ENCODE measurements around the gene DDX51.

The DDX51 gene

DNA sequence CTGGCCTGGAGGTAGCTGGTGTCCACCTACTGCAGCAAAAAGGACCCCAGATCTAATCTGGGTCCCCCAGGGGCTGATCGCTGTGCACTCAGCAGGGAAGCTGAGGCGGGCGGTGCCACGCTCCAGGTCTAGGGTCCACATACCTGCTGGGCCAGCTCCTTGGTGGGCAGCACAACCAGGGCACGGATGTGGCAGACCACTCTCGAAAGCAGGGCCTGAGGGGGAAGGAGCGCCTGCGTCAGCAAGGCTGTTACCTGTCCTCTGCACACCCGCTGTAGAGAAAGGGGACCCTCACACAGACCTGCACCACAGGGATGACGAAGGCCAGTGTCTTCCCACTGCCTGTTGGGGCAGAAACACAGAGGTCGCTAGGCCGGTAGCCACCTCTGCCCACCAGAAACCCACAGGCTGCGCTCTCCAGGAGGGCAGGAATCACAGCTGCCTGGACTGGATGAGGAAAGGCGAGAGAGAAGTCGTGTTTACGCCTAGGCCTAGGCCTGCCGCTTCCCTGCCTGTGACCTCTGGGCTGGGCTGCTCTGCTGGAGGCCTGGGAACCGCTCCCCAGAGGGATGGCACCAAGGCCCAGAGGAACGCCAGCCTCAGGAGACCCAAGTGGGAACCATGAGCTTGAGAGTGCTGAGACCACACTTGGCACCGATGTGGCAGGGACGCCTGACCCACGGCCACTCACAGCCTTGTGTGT is 2.0 kb downstream of the DDX51 start:
- Histone ChIP-seq H3K36me3 (ENCODE audit: control insufficient read depth in 4 of 4, insufficient read depth in 4 of 4, low read length in 3 of 4) (peaks cover 11 to 54% (median 42%) of the 10 kb centered on the region in 4 experiments), H3K4me1 (ENCODE audit: control extremely low read depth in 1 of 4, control insufficient read depth in 4 of 4, insufficient read depth in 4 of 4, low read length in 3 of 4) (peaks cover 0 to 23% (median 22%) of the 10 kb centered on the region in 4 experiments), H3K9me3 (ENCODE audit: control extremely low read depth in 1 of 5, control insufficient read depth in 4 of 5, insufficient read depth in 2 of 5, low read depth in 1 of 5, low read length in 4 of 5) (no peaks in the 10 kb centered on the region), H3K4me3 (ENCODE audit: control insufficient read depth in 1 of 7, extremely low read depth in 1 of 7, insufficient read depth in 4 of 7, low read depth in 2 of 7, low read length in 6 of 7) (peak overlapping the region in 1 of 7 experiments; percentile 68), H3K27ac (ENCODE audit: insufficient read depth in 1 of 2, low read depth in 1 of 2, low read length in 2 of 2, poor library complexity in 1 of 2, severe bottlenecking in 2 of 2) (no peak overlapping the region), H3K27me3 (replicated peaks in 2 of 5; ENCODE audit: control insufficient read depth in 4 of 5, insufficient read depth in 5 of 5, low read length in 4 of 5) (no peaks in the 10 kb centered on the region)
- ChIA-PET CTCF (interaction anchor here (1.4 kb wide), 1 partner anchor 17 kb away, joined by 3 read pairs; no protein-coding TSS in a partner anchor), POLR2A (no interaction called here)
- 95% methylated on average over 17 of the region's 22 CpGs for WGBS (ENCODE audit: insufficient coverage)
- no peak for DNase-seq

GRCh38 chr12:132140918-132141841 is 2.9 kb downstream of the DDX51 start:
- peaks cover 0 to 23% (median 22%) of the 10 kb centered on the region in 4 experiments for H3K4me1 ChIP-seq (ENCODE audit: control extremely low read depth in 1 of 4, control insufficient read depth in 4 of 4, insufficient read depth in 4 of 4, low read length in 3 of 4)
- WGBS (ENCODE audit: insufficient coverage), result 96% methylated on average over 33 of the region's 38 CpGs
- H3K27ac ChIP-seq (ENCODE audit: insufficient read depth in 1 of 2, low read depth in 1 of 2, low read length in 2 of 2, poor library complexity in 1 of 2, severe bottlenecking in 2 of 2), result no peak overlapping the region
- ChIA-PET CTCF (interaction anchor here (1.4 kb wide), 1 partner anchor 16 kb away, joined by 3 read pairs; no protein-coding TSS in a partner anchor), POLR2A (no interaction called here)
- H3K27me3 ChIP-seq (replicated peaks in 2 of 5; ENCODE audit: control insufficient read depth in 4 of 5, insufficient read depth in 5 of 5, low read length in 4 of 5), result no peaks in the 10 kb centered on the region
- peaks cover 11 to 47% (median 38%) of the 10 kb centered on the region in 4 experiments for H3K36me3 ChIP-seq (ENCODE audit: control insufficient read depth in 4 of 4, insufficient read depth in 4 of 4, low read length in 3 of 4)
- H3K4me3 ChIP-seq (ENCODE audit: control insufficient read depth in 1 of 7, extremely low read depth in 1 of 7, insufficient read depth in 4 of 7, low read depth in 2 of 7, low read length in 6 of 7), result no peak overlapping the region
- DNase-seq, result no peak
- no peaks in the 10 kb centered on the region for H3K9me3 ChIP-seq (ENCODE audit: control extremely low read depth in 1 of 5, control insufficient read depth in 4 of 5, insufficient read depth in 2 of 5, low read depth in 1 of 5, low read length in 4 of 5)

DNA sequence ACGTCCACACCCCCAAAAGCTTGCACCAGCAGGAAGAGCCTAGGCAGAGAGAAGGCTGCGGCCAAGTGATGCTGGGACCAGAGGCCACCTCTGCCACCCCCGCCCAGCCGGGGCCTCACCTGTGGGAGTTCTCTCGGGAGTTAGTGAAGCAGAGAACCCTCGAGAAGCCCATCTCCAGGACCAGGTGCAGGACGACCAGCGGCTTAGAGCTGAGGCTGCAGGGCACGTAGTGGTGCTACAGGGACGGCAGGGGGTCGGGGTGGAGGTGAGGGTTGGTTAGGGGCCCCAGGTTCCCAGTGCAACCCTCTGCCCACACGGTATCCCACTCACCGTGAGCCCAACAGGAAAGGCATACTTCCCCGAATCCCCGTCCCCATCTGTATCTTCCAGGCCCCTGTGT is 3.6 kb downstream of the DDX51 start:
- CTCF ChIA-PET, result no interaction called here
- H3K4me3 ChIP-seq (ENCODE audit: control insufficient read depth in 1 of 7, extremely low read depth in 1 of 7, insufficient read depth in 4 of 7, low read depth in 2 of 7, low read length in 6 of 7), result no peak overlapping the region
- H3K27me3 ChIP-seq (replicated peaks in 2 of 5; ENCODE audit: control insufficient read depth in 4 of 5, insufficient read depth in 5 of 5, low read length in 4 of 5), result no peaks in the 10 kb centered on the region
- H3K9me3 ChIP-seq (ENCODE audit: control extremely low read depth in 1 of 5, control insufficient read depth in 4 of 5, insufficient read depth in 2 of 5, low read depth in 1 of 5, low read length in 4 of 5), result no peaks in the 10 kb centered on the region
- H3K36me3 ChIP-seq (ENCODE audit: control insufficient read depth in 4 of 4, insufficient read depth in 4 of 4, low read length in 3 of 4), result peaks cover 11 to 42% (median 37%) of the 10 kb centered on the region in 4 experiments
- no peak overlapping the region for H3K27ac ChIP-seq (ENCODE audit: insufficient read depth in 1 of 2, low read depth in 1 of 2, low read length in 2 of 2, poor library complexity in 1 of 2, severe bottlenecking in 2 of 2)
- POLR2A ChIA-PET, result no interaction called here
- peaks cover 0 to 22% (median 20%) of the 10 kb centered on the region in 4 experiments for H3K4me1 ChIP-seq (ENCODE audit: control extremely low read depth in 1 of 4, control insufficient read depth in 4 of 4, insufficient read depth in 4 of 4, low read length in 3 of 4)
- DNase-seq, result no peak
- WGBS (ENCODE audit: insufficient coverage), result 93% methylated on average over 15 of the region's 15 CpGs

GRCh38 chr12:132139912-132140311 is 4.2 kb downstream of the DDX51 start:
- Histone ChIP-seq H3K27me3 (replicated peaks in 2 of 5; ENCODE audit: control insufficient read depth in 4 of 5, insufficient read depth in 5 of 5, low read length in 4 of 5) (no peaks in the 10 kb centered on the region), H3K9me3 (ENCODE audit: control extremely low read depth in 1 of 5, control insufficient read depth in 4 of 5, insufficient read depth in 2 of 5, low read depth in 1 of 5, low read length in 4 of 5) (no peaks in the 10 kb centered on the region), H3K4me3 (ENCODE audit: control insufficient read depth in 1 of 7, extremely low read depth in 1 of 7, insufficient read depth in 4 of 7, low read depth in 2 of 7, low read length in 6 of 7) (no peak overlapping the region), H3K27ac (ENCODE audit: insufficient read depth in 1 of 2, low read depth in 1 of 2, low read length in 2 of 2, poor library complexity in 1 of 2, severe bottlenecking in 2 of 2) (no peak overlapping the region), H3K4me1 (ENCODE audit: control extremely low read depth in 1 of 4, control insufficient read depth in 4 of 4, insufficient read depth in 4 of 4, low read length in 3 of 4) (peaks cover 0 to 16% (median 14%) of the 10 kb centered on the region in 4 experiments), H3K36me3 (ENCODE audit: control insufficient read depth in 4 of 4, insufficient read depth in 4 of 4, low read length in 3 of 4) (peaks cover 11 to 42% (median 36%) of the 10 kb centered on the region in 4 experiments)
- CTCF ChIA-PET, result no interaction called here
- no peak for DNase-seq
- POLR2A ChIA-PET, result no interaction called here
- WGBS (ENCODE audit: insufficient coverage), result 98% methylated on average over 27 of the region's 27 CpGs

DNA sequence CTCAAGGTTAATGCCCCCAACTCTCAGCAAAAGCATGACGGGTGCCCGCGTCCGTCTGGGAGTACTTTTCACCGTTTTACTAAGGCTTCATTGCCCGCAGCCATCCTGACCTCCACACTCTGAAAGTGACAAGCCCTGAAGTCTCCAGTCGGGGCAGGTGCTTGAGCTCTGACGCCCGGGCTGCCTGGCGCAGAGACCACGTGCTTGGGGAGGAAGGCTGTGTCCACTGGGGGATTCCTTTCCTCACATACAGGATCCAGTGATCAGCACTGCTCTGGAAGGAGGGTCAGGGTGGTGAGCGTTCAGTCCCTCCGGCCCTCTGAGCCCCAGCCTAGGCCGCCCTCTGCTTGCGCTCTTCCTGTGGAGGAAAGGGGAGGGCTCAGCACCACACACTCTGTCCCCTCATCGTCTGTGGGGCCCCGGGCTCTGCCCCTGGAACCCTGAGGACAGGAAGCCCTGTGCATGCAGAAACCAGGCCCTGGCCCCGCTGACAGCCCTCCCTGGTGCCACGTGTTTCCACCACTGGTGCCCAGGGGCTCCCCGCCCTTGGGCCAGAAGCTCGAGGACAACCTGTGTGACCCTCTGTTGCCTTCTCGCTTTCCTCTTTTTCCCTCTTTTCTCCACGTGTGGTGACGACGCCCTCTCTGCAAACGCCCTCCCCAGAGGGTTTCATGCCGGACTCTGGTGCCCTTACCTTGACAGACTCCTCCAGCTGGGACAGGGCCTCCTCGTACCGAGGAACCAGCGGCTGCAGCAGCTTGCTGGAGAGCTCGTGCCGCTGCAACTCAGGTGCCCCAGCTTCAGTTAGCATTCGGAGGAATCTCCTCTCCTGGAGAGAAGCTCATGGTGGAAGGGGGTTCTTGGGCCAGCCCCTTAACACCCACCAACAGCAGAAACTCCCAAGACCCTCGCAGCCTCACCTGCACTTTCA is 4.9 kb downstream of the DDX51 start:
- no peak overlapping the region for H3K4me3 ChIP-seq (ENCODE audit: control insufficient read depth in 1 of 7, extremely low read depth in 1 of 7, insufficient read depth in 4 of 7, low read depth in 2 of 7, low read length in 6 of 7)
- H3K4me1 ChIP-seq (ENCODE audit: control extremely low read depth in 1 of 4, control insufficient read depth in 4 of 4, insufficient read depth in 4 of 4, low read length in 3 of 4), result peaks cover 0 to 13% (median 11%) of the 10 kb centered on the region in 4 experiments
- H3K27ac ChIP-seq (ENCODE audit: insufficient read depth in 1 of 2, low read depth in 1 of 2, low read length in 2 of 2, poor library complexity in 1 of 2, severe bottlenecking in 2 of 2), result no peak overlapping the region
- no peak for DNase-seq
- ChIA-PET CTCF (interaction anchor here (0.9 kb wide), 1 partner anchor 367 kb away, joined by 3 read pairs; no protein-coding TSS in a partner anchor), POLR2A (no interaction called here)
- WGBS (ENCODE audit: insufficient coverage), result 93% methylated on average over 31 of the region's 34 CpGs
- peaks cover 11 to 42% (median 36%) of the 10 kb centered on the region in 4 experiments for H3K36me3 ChIP-seq (ENCODE audit: control insufficient read depth in 4 of 4, insufficient read depth in 4 of 4, low read length in 3 of 4)
- no peaks in the 10 kb centered on the region for H3K27me3 ChIP-seq (replicated peaks in 2 of 5; ENCODE audit: control insufficient read depth in 4 of 5, insufficient read depth in 5 of 5, low read length in 4 of 5)
- no peaks in the 10 kb centered on the region for H3K9me3 ChIP-seq (ENCODE audit: control extremely low read depth in 1 of 5, control insufficient read depth in 4 of 5, insufficient read depth in 2 of 5, low read depth in 1 of 5, low read length in 4 of 5)

DNA sequence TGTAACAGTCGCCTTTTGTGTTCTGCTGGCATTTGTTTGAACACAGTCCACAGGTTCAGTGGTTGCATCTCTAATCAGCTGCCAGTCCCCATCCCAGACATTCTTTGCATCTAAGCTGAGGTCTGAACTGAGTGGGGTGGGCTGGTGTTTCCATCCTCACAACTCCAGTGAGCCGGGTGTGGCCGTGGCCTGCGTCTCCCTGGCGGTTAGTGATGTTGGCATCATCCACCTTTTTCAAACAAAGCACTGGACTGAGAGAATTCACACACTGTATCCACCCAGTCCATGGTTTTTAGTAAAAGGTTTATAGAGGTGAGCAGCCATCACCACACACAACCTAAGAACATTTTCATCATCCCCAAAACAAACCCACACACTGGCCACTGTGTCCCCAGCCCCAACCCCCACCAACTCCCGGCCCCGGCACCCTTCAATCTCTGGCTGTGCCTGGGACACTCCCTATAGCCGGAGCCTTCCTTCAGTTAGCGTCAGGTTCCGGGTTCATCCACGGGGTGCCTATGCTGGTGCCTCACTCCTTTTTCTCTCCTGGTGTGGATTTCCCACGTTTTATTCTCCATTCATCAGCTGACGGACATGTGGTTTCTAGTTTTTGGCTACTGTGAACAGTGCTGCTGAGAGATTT is 6.5 kb downstream of the DDX51 start:
- no peaks in the 10 kb centered on the region for H3K27me3 ChIP-seq (replicated peaks in 2 of 5; ENCODE audit: control insufficient read depth in 4 of 5, insufficient read depth in 5 of 5, low read length in 4 of 5)
- H3K36me3 ChIP-seq (ENCODE audit: control insufficient read depth in 4 of 4, insufficient read depth in 4 of 4, low read length in 3 of 4), result peaks cover 11 to 42% (median 36%) of the 10 kb centered on the region in 4 experiments
- WGBS (ENCODE audit: insufficient coverage), result 93% methylated on average over 4 of the region's 13 CpGs
- POLR2A ChIA-PET, result no interaction called here
- no peak overlapping the region for H3K4me3 ChIP-seq (ENCODE audit: control insufficient read depth in 1 of 7, extremely low read depth in 1 of 7, insufficient read depth in 4 of 7, low read depth in 2 of 7, low read length in 6 of 7)
- no peaks in the 10 kb centered on the region for H3K9me3 ChIP-seq (ENCODE audit: control extremely low read depth in 1 of 5, control insufficient read depth in 4 of 5, insufficient read depth in 2 of 5, low read depth in 1 of 5, low read length in 4 of 5)
- H3K4me1 ChIP-seq (ENCODE audit: control extremely low read depth in 1 of 4, control insufficient read depth in 4 of 4, insufficient read depth in 4 of 4, low read length in 3 of 4), result peaks cover 0 to 3% (median 2%) of the 10 kb centered on the region in 4 experiments
- CTCF ChIA-PET, result no interaction called here
- no peak for DNase-seq
- no peak overlapping the region for H3K27ac ChIP-seq (ENCODE audit: insufficient read depth in 1 of 2, low read depth in 1 of 2, low read length in 2 of 2, poor library complexity in 1 of 2, severe bottlenecking in 2 of 2)
